HG03354 (cell line): ENCODE data around the gene CREBBP.
"Not testable (repeated sequence)": the region's sequence is repeated elsewhere in the genome, so short reads cannot be mapped to it uniquely, and the experiment has no call there.

Experiments
- ATAC-seq: cut with Tn5 transposase; IDR thresholded peaks from one replicate; pipeline ENCODE4 v1.9.1; 2021; ENCODE audit warnings: mild to moderate bottlenecking; ENCODE audit not compliant: unreplicated experiment, poor library complexity, severe bottlenecking

The CREBBP gene

DNA sequence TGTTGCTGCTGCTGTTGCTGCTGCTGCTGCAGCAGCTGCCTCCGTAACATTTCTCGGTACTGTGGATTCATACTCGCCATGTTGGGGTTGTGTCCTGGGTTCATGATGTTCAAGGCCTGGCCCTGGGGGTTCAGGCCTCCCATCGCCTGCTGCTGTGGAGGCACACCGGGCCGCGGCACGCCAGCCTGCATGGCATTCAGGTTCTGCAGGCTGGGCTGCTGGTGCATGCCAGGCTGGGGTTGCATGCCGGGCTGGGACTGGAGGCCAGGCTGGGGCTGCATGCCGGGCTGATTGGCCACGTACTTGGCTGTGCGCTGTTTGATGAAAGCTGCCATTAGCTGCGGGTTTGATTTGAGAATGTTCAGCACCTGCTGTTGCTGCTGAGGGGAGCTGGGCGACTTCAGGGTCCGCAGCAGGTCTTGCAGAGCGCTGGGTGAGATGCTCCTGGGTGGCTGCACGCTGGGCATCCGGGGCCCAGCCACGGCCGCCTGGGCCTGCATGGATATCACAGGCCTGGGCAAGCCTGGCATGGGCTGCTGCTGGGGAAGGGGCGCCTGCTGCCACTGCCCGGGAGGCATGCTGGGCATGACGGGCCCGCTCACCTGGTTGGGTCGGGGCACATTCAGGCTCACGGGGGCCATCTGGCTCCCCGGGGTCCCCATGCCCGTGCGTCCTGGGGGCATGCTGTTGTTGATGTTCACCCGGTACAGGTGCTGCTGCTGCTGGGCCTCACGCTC, 151.9 kb downstream of the CREBBP start:
- ATAC-seq = no peak

GRCh38 chr16:3727806-3728381, 152.6 kb downstream of the CREBBP start:
- ATAC-seq = no peak

- ATAC-seq = no peak
Observed at GRCh38 chr16:3726021-3726687, 154.4 kb downstream of the CREBBP start.

- ATAC-seq = no peak
Observed at GRCh38 chr16:3725276-3725675, 155.2 kb downstream of the CREBBP start.

DNA sequence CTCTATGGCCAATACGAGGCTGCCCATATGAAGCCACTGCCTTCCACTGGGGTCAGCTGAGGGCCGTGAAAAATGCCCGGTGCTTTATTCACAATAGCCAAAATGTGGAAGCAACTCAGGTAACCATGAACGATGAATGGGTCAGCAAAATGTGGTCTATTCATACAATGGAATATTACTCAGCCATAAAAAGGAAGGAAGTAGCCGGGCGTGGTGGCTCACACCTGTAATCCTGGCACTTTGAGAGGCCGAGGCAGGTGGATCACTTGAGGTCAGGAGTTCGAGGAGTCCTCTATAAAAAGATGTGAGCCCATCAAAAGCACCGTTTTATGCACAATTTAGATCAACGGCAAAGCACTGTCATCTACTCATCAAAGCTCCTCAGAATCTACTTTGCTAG, 158.0 kb downstream of the CREBBP start:
- ATAC-seq = no peak

- ATAC-seq = no peak
Observed at GRCh38 chr16:3720418-3720817, 160.1 kb downstream of the CREBBP start.

- no peak for ATAC-seq
Observed at GRCh38 chr16:3718628-3719027, 161.9 kb downstream of the CREBBP start.

DNA sequence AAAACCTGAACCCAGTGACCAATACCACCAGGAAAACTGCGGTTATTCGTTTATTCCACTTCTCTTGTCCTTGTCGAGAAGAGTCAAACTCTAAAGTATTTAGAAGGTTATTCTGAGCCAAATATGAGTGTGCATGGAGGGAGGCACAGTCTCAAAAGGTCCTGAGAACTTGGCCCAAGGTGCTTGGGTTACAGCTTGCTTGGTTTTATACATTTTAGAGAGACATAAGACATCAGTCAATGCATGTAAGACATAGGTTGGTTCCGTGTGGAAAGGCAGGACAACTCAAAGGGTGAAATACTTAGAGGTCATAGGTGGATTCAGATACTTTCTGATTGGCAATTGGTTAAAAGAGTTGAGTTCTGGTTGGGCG, 162.5 kb downstream of the CREBBP start:
- no peak for ATAC-seq

GRCh38 chr16:3717235-3718018, 163.1 kb downstream of the CREBBP start, which contains the start of gene TRAP1:
TRAP1 (minus strand) TSS chr16:3717524; CDS start chr16:3717508, 16 bp downstream.
- ATAC-seq = peak; percentile 88

GRCh38 chr16:3716831-3717234, 163.7 kb downstream of the CREBBP start:
- peak; percentile 35 for ATAC-seq

- no peak for ATAC-seq
Observed at GRCh38 chr16:3715430-3715829, 165.1 kb downstream of the CREBBP start.

- ATAC-seq = not testable (repeated sequence)
Observed at GRCh38 chr16:3714378-3714777, 166.1 kb downstream of the CREBBP start.

DNA sequence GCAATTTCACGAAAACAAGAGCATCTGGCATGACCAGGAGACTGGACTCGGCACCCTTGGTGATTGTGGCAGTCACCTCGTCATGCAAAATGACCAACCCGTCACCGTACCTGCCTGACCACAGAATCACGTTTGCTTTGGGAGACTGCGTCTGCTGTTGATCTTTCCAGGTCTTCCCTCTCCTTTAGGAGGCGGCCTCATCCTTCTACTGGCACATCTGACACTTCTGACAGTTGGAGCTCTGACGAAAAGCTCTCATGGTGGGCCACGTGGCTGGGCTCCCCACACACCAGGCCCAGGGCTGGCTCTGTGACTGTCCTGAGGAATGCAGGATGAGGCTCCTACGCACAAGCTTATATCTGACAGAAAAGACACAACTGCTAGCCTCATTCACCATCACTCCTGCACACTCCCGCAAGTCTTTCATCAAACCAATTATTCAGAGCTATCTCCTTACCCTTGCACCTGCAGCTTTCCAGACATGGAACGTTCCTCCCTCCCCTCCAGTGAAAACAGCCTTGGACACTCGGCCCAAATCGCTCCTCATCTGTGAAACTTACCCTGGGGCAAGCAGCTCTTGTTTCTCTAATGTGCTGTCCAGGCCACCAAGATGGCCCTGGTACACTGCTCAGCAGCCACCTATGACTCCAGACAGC, 166.8 kb downstream of the CREBBP start:
- ATAC-seq = no peak

GRCh38 chr16:3712861-3713372, 167.6 kb downstream of the CREBBP start:
- no peak for ATAC-seq

- no peak for ATAC-seq
Observed at GRCh38 chr16:3706253-3707012, 174.1 kb downstream of the CREBBP start.

DNA sequence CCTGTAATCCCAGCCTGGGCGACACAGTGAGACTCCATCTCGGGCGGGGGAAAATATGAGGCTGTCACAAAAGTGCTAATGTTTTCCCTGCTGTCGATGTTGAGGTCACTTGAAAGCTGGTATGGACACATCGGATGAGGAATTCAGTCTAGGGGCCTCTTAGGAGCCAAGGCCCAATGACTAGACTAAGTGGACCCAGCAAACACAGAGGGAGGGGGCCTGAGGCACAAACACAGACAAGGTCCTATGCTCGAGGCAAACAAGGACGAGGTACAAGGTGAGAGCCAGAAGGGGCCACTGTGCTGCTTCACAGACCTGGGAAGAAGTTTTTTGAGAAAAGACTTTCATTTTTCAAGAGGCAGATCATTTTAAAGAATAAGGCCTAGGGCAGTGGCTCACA, 178.4 kb downstream of the CREBBP start:
- no peak for ATAC-seq

DNA sequence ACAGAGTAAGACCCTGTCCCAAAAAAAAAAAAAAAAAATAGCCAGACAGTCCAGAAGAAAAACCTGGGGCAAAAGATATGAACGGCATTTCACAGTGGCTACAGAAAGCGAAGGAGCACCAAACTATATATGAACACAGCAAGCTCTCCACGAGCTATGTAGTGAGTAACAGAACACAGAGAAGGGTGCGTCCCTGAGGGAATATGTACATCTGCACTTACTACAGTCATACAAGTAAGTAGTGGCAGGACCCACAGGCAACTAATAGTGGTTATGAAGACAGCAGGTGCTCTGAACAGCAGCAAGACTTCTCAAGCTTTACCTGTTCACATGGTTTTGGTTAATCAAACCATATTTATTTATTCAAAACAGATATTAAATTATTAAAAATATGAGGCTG, 179.0 kb downstream of the CREBBP start:
- ATAC-seq = no peak

- ATAC-seq = no peak
Observed at GRCh38 chr16:3698941-3699340, 181.6 kb downstream of the CREBBP start.
